Activated T-cell treated with anti-CD3 and anti-CD28 coated beads for 1 hour (primary cell): ENCODE data around the gene ACTL7B.
"Not testable (repeated sequence)": the region's sequence is repeated elsewhere in the genome, so short reads cannot be mapped to it uniquely, and the experiment has no call there.

Experiments
- DNase-seq: peaks from one replicate; pipeline ENCODE4 v3.0.0-alpha.2; 2020; ENCODE audit warnings: low read depth

The ACTL7B gene

DNA sequence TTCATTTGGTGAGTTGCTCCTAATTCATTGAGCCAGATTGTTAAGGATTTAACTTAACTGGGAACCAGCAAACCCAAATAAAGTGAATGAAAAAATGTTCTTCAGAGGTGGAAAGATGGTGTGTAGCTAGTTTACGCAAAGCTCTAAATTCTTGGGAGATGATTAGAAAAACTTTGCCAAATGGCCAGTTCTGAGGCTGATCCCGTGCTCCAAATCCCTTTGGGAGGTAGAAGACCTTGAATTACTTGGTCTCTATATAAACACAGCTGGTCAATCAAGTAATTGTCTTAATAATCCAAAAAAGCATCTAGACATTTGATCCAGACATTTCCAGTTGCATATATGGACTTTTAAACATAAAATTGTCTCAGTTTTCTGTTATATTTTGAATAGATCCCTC, 11.4 kb downstream of the ACTL7B start:
- no peak for DNase-seq

DNA sequence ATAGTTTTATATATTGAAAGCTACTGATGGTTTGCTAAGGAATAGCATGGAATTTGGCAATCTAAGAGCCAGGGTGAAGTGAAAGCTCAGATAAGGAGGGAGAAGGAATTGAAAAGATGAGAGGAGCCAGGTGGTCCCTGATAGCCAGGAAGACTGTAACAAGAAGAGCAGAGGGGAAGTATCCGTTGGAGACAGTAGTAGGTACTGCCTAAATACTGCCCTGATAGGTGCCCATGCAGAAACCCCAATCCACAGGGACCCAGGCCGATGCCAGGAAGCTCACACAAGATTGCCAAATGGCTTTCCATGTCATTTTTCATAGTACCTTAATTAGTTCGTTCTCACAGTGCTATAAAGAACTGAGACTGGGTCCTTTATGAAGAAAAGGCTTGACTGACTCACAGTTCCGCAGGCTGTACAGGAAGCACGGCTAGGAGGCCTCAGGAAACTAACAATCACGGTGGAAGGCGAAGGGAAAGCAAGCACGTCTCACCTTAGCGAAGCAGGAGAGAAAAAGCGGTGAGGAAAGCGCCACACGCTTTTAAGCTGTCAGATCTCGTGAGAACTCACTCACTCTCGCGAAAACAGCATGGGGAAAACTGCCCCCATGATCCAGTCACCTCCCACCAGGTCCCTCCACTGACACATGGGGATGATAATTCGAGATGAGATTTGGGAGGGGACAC, 13.0 kb downstream of the ACTL7B start:
- DNase-seq: no peak

DNA sequence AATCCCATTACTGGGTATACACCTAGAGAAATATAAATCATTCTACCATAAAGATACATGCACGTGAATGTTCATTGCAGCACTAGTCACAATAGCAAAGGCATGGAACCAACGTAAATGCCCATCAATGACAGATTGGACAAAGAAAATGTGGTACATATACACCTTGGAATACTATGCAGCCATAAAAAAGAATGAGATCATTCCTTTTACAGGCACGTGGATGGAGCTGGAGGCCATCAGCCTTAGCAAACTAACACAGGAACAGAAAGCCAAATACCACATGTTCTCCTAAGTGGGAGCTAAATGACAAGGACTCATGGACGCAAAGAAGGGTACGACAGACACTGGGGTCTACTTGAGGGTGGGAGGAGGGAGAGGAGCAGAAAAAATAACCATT, 16.2 kb downstream of the ACTL7B start:
- not testable (repeated sequence) for DNase-seq

GRCh38 chr9:108838017-108838416, 17.8 kb downstream of the ACTL7B start:
- DNase-seq: no peak

DNA sequence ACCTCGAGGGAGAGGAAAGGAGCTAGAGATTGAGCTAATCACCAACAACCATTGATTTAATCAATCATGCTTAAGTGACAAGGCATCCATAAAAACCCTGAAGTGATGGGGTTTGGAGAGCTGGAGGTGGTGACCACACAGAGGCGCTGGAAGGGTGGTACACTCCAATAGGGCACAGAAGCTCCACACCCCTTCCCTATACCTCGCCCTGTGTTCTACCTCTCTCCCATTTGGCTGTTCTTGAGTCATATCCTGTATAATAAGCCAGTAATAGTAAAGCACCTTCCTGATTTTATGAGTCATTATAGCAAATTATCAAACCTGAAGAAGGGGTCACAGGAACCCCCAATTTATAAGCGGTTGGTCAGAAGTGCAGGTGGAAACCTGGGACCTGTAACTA, 18.3 kb downstream of the ACTL7B start:
- DNase-seq: no peak

GRCh38 chr9:108836781-108837180, 19.0 kb downstream of the ACTL7B start:
- no peak for DNase-seq

- DNase-seq: no peak
These were observed 19.5 kb downstream of the ACTL7B start for GRCh38 chr9:108836319-108836718.

GRCh38 chr9:108835831-108836230, 20.0 kb downstream of the ACTL7B start:
- DNase-seq: no peak

GRCh38 chr9:108834959-108835665, 20.7 kb downstream of the ACTL7B start:
- DNase-seq: no peak

DNA sequence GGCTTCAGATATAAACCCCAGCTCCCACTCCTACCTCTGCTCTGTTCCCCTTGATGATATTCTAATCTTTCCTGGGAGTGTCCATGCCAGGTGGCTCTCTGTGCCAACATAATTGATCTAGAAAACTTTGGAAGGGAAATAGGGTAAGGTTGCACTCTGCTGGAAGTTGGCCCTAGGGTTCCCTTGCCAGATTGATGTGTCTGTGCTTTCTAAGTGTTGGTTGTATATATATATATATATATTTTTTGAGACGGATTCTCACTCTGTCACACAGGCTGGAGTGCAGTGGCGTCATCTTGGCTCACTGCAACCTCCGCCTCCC, 23.6 kb downstream of the ACTL7B start:
- DNase-seq: no peak

DNA sequence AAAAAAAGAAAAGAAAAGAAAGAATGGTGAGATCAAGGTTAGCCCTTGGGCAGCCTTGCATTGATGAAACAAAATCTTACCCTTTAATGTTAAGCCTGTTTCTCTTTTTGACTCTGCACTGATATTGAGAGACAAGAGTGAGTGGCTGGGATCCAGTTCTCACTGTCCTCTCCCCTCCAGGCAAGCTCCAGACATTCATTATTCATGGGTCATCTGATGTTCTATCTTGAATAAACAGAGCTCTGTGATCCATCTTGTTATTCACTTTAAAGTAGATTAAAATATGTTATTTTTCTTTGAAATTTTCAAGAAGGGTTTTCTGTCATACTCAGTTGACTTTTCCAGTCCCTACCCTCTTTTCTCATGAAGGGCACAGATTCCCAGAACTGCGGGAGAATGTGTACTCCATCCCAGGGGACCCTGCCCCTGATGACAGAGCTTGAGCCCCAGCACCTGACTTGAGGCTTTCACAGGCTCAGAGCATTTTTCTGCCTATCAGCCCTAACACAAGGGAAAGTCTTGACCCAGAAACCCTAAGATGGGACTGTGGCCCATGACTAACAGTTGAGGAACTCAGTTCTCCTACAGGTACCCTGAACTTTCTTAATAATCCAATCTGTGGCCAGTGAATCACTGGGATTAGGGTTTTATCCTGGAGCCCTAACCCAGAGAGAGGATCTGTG, 24.1 kb downstream of the ACTL7B start:
- no peak for DNase-seq

DNA sequence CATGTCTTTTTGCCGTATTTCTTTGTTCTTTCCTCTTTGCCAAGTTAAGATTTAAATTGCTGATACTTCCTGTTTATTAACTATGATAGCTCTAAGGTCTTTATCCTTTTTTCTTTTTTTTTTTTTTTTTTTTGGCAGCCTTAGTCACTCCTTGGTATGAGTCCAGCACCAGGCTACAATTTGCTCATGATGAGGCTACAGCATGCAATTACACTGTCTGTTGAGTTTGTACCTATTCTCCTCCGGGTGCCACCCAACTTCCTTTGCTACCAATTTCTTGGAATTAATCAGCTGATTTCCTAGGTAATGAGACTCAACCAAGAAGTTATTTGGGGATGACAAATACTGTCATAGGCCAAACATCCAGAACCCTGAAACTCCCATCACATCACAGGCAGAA, 25.5 kb downstream of the ACTL7B start:
- DNase-seq: no peak

DNA sequence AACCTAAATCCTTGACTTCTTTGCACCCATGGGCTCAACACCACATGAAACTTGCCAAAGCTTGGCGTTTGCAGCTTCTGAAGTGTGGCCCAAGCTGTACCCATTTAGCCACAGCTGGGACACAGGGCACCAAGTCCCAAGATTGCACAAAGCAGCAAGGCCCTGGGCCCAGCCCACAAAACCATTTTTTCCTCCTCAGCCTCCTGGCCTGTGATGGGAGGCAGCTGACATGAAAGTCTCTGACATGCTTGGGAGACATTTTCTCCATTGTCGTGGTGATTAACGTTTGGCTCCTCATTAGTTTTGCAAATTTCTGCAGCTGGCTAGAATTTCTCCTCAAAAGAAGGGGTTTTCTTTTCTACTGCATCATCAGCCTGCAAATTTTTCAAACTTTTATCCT, 32.0 kb downstream of the ACTL7B start:
- DNase-seq: no peak

- no peak for DNase-seq
These were observed 39.7 kb downstream of the ACTL7B start for GRCh38 chr9:108816037-108816436.

- no peak for DNase-seq
These were observed 40.6 kb downstream of the ACTL7B start for GRCh38 chr9:108815156-108815555.

DNA sequence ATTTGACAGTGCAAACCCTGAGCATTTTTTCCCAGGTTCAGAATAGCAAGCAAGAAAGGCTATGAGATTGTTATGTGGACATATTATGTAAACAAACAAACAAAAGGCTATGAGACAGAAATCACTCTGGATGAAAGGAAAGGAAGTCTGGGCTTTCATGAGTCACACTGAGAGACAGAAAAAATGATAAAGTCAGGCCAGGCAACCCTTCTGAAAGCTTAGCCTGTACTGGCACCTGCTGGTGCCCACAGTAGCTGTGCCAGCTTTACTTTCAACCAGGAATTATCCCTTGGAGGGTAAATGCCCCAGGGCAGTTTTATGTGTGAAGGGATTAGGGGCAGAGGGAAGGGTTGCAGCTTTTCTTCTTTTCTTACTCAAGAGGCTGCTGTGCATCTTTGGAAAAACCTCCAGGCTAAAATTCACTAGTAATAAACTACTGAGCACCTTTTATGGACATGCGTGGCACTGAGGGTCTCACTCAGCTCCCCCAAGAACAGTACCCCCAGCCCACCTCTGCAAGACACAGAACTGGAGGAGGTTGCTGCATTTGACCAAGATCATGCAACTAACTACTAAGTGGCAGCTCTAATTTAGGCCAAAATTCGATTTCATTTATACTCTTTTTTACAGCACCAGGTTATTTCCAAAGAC, 41.7 kb downstream of the ACTL7B start:
- DNase-seq: no peak

GRCh38 chr9:108812396-108813025, 43.3 kb downstream of the ACTL7B start:
- DNase-seq: no peak

GRCh38 chr9:108811944-108812343, 43.8 kb downstream of the ACTL7B start:
- no peak for DNase-seq

- no peak for DNase-seq
These were observed 46.5 kb downstream of the ACTL7B start for GRCh38 chr9:108809269-108809668.
